Psoas muscle (tissue), 8 donors: ENCODE measurements around the gene TTC27. TPM values are rescaled to one million over a fixed set of nuclear protein-coding genes. Genes with fewer than 3 reads are reported as not detected.

Experiments
- ATAC-seq, 4 donors: fragments of 200-7000 bp; cut with Tn5 transposase; one replicate each; pipeline ENCODE4 v1.9.1; 2020; ENCODE audit warnings: moderate library complexity in 3 of 4, mild to moderate bottlenecking in 2 of 4
- DNase-seq, 2 donors: peaks; one replicate each; pipeline ENCODE4 v3.0.0-alpha.2; 2020
- H3K27ac ChIP-seq: fragments of 200-600 bp; one replicate; pipeline ENCODE4 v1.8.0; 2022
- H3K27me3 ChIP-seq, 3 donors: fragments of 200-600 bp in 1 of 3; one replicate each; pipeline versions ENCODE4 v1.6.1 to v1.8.0; 2013 to 2022; ENCODE audit warnings: low read length in 2 of 3, mild to moderate bottlenecking in 2 of 3, moderate library complexity in 1 of 3; ENCODE audit not compliant: insufficient read depth in 3 of 3
- H3K36me3 ChIP-seq, 2 donors: fragments of 200-600 bp in 1 of 2; one replicate each; pipeline versions ENCODE4 v1.6.1 to v1.8.0; 2013 to 2022; ENCODE audit warnings: low read depth in 1 of 2, mild to moderate bottlenecking in 1 of 2, moderate library complexity in 1 of 2; ENCODE audit not compliant: insufficient read depth in 1 of 2
- H3K4me1 ChIP-seq: fragments of 200-600 bp; one replicate; pipeline ENCODE4 v1.8.0; 2022
- H3K4me3 ChIP-seq: fragments of 200-600 bp; one replicate; pipeline ENCODE4 v1.8.0; 2022; ENCODE audit warnings: mild to moderate bottlenecking
- H3K9me3 ChIP-seq: fragments of 200-600 bp; one replicate; pipeline ENCODE4 v1.8.0; 2022
- CTCF ChIP-seq: fragments of 200-600 bp; IDR thresholded peaks from one replicate; pipeline ENCODE4 v1.8.0; 2022; ENCODE audit warnings: antibody characterized with exemption
- WGBS, 3 donors: extraction: QIAGEN DNeasy Blood & Tissue Kit; methylation state at CpG; one replicate each; pipeline versions ENCODE4 v1.1.6 to v1.1.7; 2013; 5-methylcytosine and 5-hydroxymethylcytosine counted together
- intact Hi-C, 2 donors: fragments of 100-400 bp; cut with DNase I; formaldehyde crosslinking; loops; one replicate each; pipeline versions ENCODE4 v1.11.0 to v1.14.2; 2022
- polyA plus RNA-seq, 3 donors: library from polyadenylated mRNA; stranded (reverse); fragments of 200-250 nt; gene quantifications; one replicate each; pipeline ENCODE4 v1.2.3, GENCODE V29; 2013
- total RNA-seq, 4 donors: library from RNA; stranded (reverse); fragmentation: NEBNext Ultra II Directional in 2 of 4; extraction: Animal tissue kit (Norgen Biotek cat#: 25700) in 2 of 4; gene quantifications; one replicate each; pipeline versions ENCODE4 v1.2.1 to v1.2.4, GENCODE V29; 2021 to 2023
- donor health status: healthy with polysubstance abuse.
- donor health status: DM: no; HTN: no; CAD: no; lungs with moderate emphysema.
- donor health status: Bipolar disorder and iron deficiency.
- donor health status: healthy.
- donor health status: DM: yes; HTN: yes; CAD: no.
- donor health status: DM: no; HTN: no; CAD: no.
- donor health status: DM: no; HTN: no; CAD: no.
- donor health status: DM: yes; HTN: yes; CAD: no.

TTC27 gene
- total and polyA plus RNA-seq, 7 donors, result 8.7 to 15.4 (median 12.2) TPM

- H3K36me3 ChIP-seq, result no peaks in the 10 kb centered on the region
- peaks cover 17% of the 10 kb centered on the region for H3K4me1 ChIP-seq
- no peak for DNase-seq
- intact Hi-C loops, result no loop called here
- no peaks in the 10 kb centered on the region for H3K9me3 ChIP-seq
- H3K27me3 ChIP-seq, result no peaks in the 10 kb centered on the region
- 66 to 75% (median 67%) methylated on average over 1 of the region's 1 CpG for WGBS, 3 donors
- no peak for TF ChIP-seq CTCF
- H3K27ac ChIP-seq, result no peak overlapping the region
- ATAC-seq, result no peak
- H3K4me3 ChIP-seq, result no peak overlapping the region
Measured at GRCh38 chr2:32714521-32714920, 86.7 kb downstream of the TTC27 start.

GRCh38 chr2:32715391-32715841 lies 87.6 kb downstream of the TTC27 start:
- DNase-seq (no peak), ATAC-seq (peak in 3 of 4 donors; percentile 30 to 41 (median 40))
- Histone ChIP-seq H3K27ac (peak overlapping the region; percentile 39), H3K4me3 (no peak overlapping the region), H3K4me1 (peaks cover 26% of the 10 kb centered on the region), H3K9me3 (no peaks in the 10 kb centered on the region), H3K36me3 (no peaks in the 10 kb centered on the region), H3K27me3 (no peaks in the 10 kb centered on the region)
- no peak for TF ChIP-seq CTCF
- intact Hi-C loops, result no loop called here
- 50 to 54% (median 51%) methylated on average over 4 of the region's 4 CpGs for WGBS, 3 donors

GRCh38 chr2:32715981-32716380 lies 88.1 kb downstream of the TTC27 start:
- Histone ChIP-seq H3K4me1 (peaks cover 30% of the 10 kb centered on the region), H3K27ac (peak overlapping the region; percentile 39)

GRCh38 chr2:32716598-32716997 lies 88.7 kb downstream of the TTC27 start:
- Histone ChIP-seq H3K9me3 (no peaks in the 10 kb centered on the region), H3K4me3 (no peak overlapping the region), H3K27ac (no peak overlapping the region), H3K27me3 (no peaks in the 10 kb centered on the region), H3K36me3 (no peaks in the 10 kb centered on the region), H3K4me1 (peaks cover 30% of the 10 kb centered on the region)
- TF ChIP-seq CTCF, result no peak
- no peak for ATAC-seq
- intact Hi-C loops, result no loop called here
- no peak for DNase-seq

More at GRCh38 chr2:32715981-32716380, 88.1 kb downstream of the TTC27 start:
- H3K36me3 ChIP-seq, result no peaks in the 10 kb centered on the region
- H3K27me3 ChIP-seq, result no peaks in the 10 kb centered on the region
- H3K4me3 ChIP-seq, result no peak overlapping the region
- no peak for DNase-seq
- TF ChIP-seq CTCF, result no peak
- peak in 1 of 4 donors; percentile 45 for ATAC-seq
- 91 to 98% (median 93%) methylated on average over 1 of the region's 1 CpG for WGBS, 3 donors
- H3K9me3 ChIP-seq, result no peaks in the 10 kb centered on the region
- intact Hi-C loops, result no loop called here

- H3K4me3 ChIP-seq, result no peak overlapping the region
- no peaks in the 10 kb centered on the region for H3K27me3 ChIP-seq
- no peak for TF ChIP-seq CTCF
- ATAC-seq (no peak), DNase-seq (no peak)
- no peaks in the 10 kb centered on the region for H3K36me3 ChIP-seq
- no peaks in the 10 kb centered on the region for H3K9me3 ChIP-seq
- intact Hi-C loops, result no loop called here
- H3K27ac ChIP-seq, result no peak overlapping the region
- H3K4me1 ChIP-seq, result peaks cover 30% of the 10 kb centered on the region
Measured at GRCh38 chr2:32718752-32719151, 90.9 kb downstream of the TTC27 start.
